Nephron (organoid): ENCODE measurements around the gene PCDH18.
A peak's percentile ranks its signal among the peaks of the same experiment; 100 is the strongest.

ENCODE experiments used
- H3K27ac Mint-ChIP-seq, 3 experiments: 2 replicates each; pipeline ENCODE4 v1.8.0; 2020; ENCODE audit warnings: mixed read lengths in 3 of 3, mild to moderate bottlenecking in 2 of 3, moderate library complexity in 1 of 3
- H3K27me3 Mint-ChIP-seq: 2 replicates; pipeline ENCODE4 v1.8.0; 2021; ENCODE audit warnings: low read depth, mild to moderate bottlenecking, moderate library complexity, mixed read lengths
- H3K36me3 Mint-ChIP-seq: 2 replicates; pipeline ENCODE4 v1.8.0; 2020; ENCODE audit warnings: low read depth, mixed read lengths
- H3K4me1 Mint-ChIP-seq: 2 replicates; pipeline ENCODE4 v1.8.0; 2020; ENCODE audit warnings: mixed read lengths
- H3K4me3 Mint-ChIP-seq, 3 experiments: 2 replicates each; pipeline ENCODE4 v1.8.0; 2020; ENCODE audit warnings: mild to moderate bottlenecking in 3 of 3, mixed read lengths in 3 of 3, moderate library complexity in 2 of 3
- H3K9me3 Mint-ChIP-seq: 2 replicates; pipeline ENCODE4 v1.8.0; 2020; ENCODE audit warnings: mixed read lengths
- TF ChIP-seq, protein P1 (sequence below), 3 experiments: fragments of 200-600 bp; sonication (generic); IDR thresholded peaks; one replicate each; pipeline ENCODE4 v1.5.0; 2021; ENCODE audit warnings: antibody characterized with exemption in 3 of 3; ENCODE audit not compliant: unreplicated experiment in 3 of 3

The PCDH18 gene, protein sequence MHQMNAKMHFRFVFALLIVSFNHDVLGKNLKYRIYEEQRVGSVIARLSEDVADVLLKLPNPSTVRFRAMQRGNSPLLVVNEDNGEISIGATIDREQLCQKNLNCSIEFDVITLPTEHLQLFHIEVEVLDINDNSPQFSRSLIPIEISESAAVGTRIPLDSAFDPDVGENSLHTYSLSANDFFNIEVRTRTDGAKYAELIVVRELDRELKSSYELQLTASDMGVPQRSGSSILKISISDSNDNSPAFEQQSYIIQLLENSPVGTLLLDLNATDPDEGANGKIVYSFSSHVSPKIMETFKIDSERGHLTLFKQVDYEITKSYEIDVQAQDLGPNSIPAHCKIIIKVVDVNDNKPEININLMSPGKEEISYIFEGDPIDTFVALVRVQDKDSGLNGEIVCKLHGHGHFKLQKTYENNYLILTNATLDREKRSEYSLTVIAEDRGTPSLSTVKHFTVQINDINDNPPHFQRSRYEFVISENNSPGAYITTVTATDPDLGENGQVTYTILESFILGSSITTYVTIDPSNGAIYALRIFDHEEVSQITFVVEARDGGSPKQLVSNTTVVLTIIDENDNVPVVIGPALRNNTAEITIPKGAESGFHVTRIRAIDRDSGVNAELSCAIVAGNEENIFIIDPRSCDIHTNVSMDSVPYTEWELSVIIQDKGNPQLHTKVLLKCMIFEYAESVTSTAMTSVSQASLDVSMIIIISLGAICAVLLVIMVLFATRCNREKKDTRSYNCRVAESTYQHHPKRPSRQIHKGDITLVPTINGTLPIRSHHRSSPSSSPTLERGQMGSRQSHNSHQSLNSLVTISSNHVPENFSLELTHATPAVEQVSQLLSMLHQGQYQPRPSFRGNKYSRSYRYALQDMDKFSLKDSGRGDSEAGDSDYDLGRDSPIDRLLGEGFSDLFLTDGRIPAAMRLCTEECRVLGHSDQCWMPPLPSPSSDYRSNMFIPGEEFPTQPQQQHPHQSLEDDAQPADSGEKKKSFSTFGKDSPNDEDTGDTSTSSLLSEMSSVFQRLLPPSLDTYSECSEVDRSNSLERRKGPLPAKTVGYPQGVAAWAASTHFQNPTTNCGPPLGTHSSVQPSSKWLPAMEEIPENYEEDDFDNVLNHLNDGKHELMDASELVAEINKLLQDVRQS

GRCh38 chr4:137531986-137532868 lies at the start of gene PCDH18:
Gene PCDH18, minus strand, starts transcription at chr4:137532494. Its CDS starts 406 bp downstream, at chr4:137532088.
- no peaks in the 10 kb centered on the region for H3K27me3 Mint-ChIP-seq
- TF ChIP-seq, protein P1, sequence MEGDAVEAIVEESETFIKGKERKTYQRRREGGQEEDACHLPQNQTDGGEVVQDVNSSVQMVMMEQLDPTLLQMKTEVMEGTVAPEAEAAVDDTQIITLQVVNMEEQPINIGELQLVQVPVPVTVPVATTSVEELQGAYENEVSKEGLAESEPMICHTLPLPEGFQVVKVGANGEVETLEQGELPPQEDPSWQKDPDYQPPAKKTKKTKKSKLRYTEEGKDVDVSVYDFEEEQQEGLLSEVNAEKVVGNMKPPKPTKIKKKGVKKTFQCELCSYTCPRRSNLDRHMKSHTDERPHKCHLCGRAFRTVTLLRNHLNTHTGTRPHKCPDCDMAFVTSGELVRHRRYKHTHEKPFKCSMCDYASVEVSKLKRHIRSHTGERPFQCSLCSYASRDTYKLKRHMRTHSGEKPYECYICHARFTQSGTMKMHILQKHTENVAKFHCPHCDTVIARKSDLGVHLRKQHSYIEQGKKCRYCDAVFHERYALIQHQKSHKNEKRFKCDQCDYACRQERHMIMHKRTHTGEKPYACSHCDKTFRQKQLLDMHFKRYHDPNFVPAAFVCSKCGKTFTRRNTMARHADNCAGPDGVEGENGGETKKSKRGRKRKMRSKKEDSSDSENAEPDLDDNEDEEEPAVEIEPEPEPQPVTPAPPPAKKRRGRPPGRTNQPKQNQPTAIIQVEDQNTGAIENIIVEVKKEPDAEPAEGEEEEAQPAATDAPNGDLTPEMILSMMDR (IDR thresholded peaks at IDR 0.05; ENCODE audit: unreplicated experiment in 3 of 3), result no peak
- H3K9me3 Mint-ChIP-seq, result peaks cover 3% of the 10 kb centered on the region
- peaks cover 28% of the 10 kb centered on the region for H3K4me1 Mint-ChIP-seq
- H3K27ac Mint-ChIP-seq, result no peak within 1 kb of the TSS
- peaks cover 19% of the 10 kb centered on the region for H3K36me3 Mint-ChIP-seq
- no peak within 1 kb of the TSS for H3K4me3 Mint-ChIP-seq

GRCh38 chr4:137576446-137576845 lies 44.2 kb upstream of the PCDH18 start:
- Mint-ChIP-seq H3K9me3 (peaks cover 16% of the 10 kb centered on the region), H3K4me1 (peaks cover 15% of the 10 kb centered on the region), H3K27me3 (no peaks in the 10 kb centered on the region), H3K36me3 (no peaks in the 10 kb centered on the region), H3K27ac (peak overlapping the region; percentile 45 to 93 (median 87)), H3K4me3 (no peak overlapping the region)
- TF ChIP-seq, protein P1 (IDR thresholded peaks at IDR 0.05; ENCODE audit: unreplicated experiment in 3 of 3), result no peak

GRCh38 chr4:137572647-137573046 lies 40.4 kb upstream of the PCDH18 start:
- Mint-ChIP-seq H3K4me1 (peaks cover 15% of the 10 kb centered on the region), H3K27ac (no peak overlapping the region), H3K36me3 (no peaks in the 10 kb centered on the region), H3K9me3 (peaks cover 14% of the 10 kb centered on the region), H3K4me3 (no peak overlapping the region), H3K27me3 (no peaks in the 10 kb centered on the region)
- TF ChIP-seq, protein P1 (IDR thresholded peaks at IDR 0.05; ENCODE audit: unreplicated experiment in 3 of 3), result no peak

GRCh38 chr4:137572163-137572562 lies 39.9 kb upstream of the PCDH18 start:
- no peak overlapping the region for H3K27ac Mint-ChIP-seq
- H3K4me1 Mint-ChIP-seq, result peaks cover 10% of the 10 kb centered on the region
- H3K9me3 Mint-ChIP-seq, result peaks cover 14% of the 10 kb centered on the region
- H3K4me3 Mint-ChIP-seq, result no peak overlapping the region
- TF ChIP-seq, protein P1 (IDR thresholded peaks at IDR 0.05; ENCODE audit: unreplicated experiment in 3 of 3), result no peak
- no peaks in the 10 kb centered on the region for H3K36me3 Mint-ChIP-seq
- H3K27me3 Mint-ChIP-seq, result no peaks in the 10 kb centered on the region

- H3K4me1 Mint-ChIP-seq, result no peaks in the 10 kb centered on the region
- no peak overlapping the region for H3K27ac Mint-ChIP-seq
- no peak overlapping the region for H3K4me3 Mint-ChIP-seq
- peaks cover 2% of the 10 kb centered on the region for H3K9me3 Mint-ChIP-seq
- no peaks in the 10 kb centered on the region for H3K27me3 Mint-ChIP-seq
- TF ChIP-seq, protein P1 (IDR thresholded peaks at IDR 0.05; ENCODE audit: unreplicated experiment in 3 of 3), result no peak
- H3K36me3 Mint-ChIP-seq, result no peaks in the 10 kb centered on the region
These were observed 27.5 kb upstream of the PCDH18 start for GRCh38 chr4:137559801-137560200.
